Tibial artery (tissue), 4 donors: Measurements from ENCODE around the gene URB2.

ENCODE experiments used
- DNase-seq, 2 donors: peaks; one replicate each; pipeline ENCODE4 v3.0.0-alpha.2; 2019
- H3K27ac ChIP-seq, 2 donors: fragments of 200-600 bp; sonication (generic) in 1 of 2; 1 replicate in 1 of 2; 2 replicates in 1 of 2; pipeline ENCODE4 v1.5.1; 2018 to 2019; ENCODE audit warnings: mild to moderate bottlenecking in 1 of 2
- H3K27me3 ChIP-seq, 2 donors: fragments of 200-600 bp; sonication (generic) in 1 of 2; one replicate each; pipeline versions ENCODE4 v1.5.1 to v1.6.0; 2016 to 2019
- H3K36me3 ChIP-seq, 3 donors: fragments of 200-600 bp; sonication (generic) in 2 of 3; one replicate each; pipeline ENCODE4 v1.5.1; 2016 to 2019; ENCODE audit warnings: mild to moderate bottlenecking in 2 of 3
- H3K4me1 ChIP-seq, 4 donors: fragments of 200-600 bp; sonication (generic) in 2 of 4; 1 replicate in 3 of 4; 2 replicates in 1 of 4; pipeline ENCODE4 v1.5.1; 2016 to 2019
- H3K4me3 ChIP-seq, 2 donors: fragments of 200-600 bp; sonication (generic) in 1 of 2; 1 replicate in 1 of 2; 2 replicates in 1 of 2; pipeline ENCODE4 v1.5.1; 2018 to 2019; ENCODE audit warnings: mild to moderate bottlenecking in 2 of 2
- H3K9me3 ChIP-seq, 3 donors: fragments of 200-600 bp; sonication (generic) in 1 of 3; one replicate each; pipeline ENCODE4 v1.5.1; 2016 to 2019
- intact Hi-C: fragments of 100-400 bp; cut with DNase I; formaldehyde crosslinking; loops from one replicate; pipeline ENCODE4 v1.15.0; 2023; ENCODE audit warnings: low total_unique reads
- TF ChIP-seq, protein P1 (sequence below), 2 experiments: fragments of 200-600 bp in 1 of 2; fragments of 450-650 bp in 1 of 2; IDR thresholded peaks; one replicate each; pipeline ENCODE4 v1.5.1; 2017 to 2019; ENCODE audit warnings: antibody characterized with exemption in 2 of 2, mild to moderate bottlenecking in 1 of 2, moderate library complexity in 1 of 2

The URB2 gene

DNA sequence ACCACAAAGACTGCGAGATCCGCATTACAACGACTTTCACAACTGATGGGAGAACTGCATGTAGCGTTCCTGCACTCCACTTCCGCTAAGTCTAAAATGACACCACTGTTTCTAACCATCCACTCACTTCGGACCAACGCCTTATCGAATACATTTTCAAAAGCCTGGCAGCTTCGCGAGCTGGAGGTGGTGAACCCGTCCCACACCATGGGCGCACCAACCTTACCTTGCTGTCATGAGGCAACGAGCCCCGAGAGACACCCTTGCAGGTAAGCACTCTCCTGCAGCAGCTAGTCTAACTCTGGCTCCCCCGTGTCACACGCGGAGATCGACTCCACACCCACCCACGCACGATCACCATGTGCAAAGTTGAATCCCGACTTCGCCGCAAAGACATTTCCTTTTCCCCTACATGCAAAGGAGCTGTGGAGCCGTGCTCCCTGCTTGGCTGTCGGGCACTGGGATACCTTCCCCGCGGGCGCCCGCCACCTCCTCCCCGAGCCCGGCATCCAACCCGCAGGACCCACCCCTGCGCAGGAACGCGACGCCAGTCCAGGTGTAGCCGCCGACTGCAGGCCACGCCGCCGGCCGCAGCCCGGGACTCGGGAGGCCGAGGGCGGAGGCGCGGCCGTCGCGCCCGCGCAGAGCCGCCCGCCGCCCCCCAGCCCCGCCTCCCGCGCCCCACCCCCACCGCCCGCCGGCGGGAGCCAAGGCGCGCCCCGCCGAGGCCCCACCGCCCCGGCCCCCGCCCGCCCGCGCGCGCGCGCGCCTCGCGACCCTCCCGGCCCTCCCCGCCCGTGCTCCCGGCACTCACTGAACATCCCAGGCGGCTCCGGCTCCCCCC is 754 bp upstream of the URB2 start:
- TF ChIP-seq, protein P1, sequence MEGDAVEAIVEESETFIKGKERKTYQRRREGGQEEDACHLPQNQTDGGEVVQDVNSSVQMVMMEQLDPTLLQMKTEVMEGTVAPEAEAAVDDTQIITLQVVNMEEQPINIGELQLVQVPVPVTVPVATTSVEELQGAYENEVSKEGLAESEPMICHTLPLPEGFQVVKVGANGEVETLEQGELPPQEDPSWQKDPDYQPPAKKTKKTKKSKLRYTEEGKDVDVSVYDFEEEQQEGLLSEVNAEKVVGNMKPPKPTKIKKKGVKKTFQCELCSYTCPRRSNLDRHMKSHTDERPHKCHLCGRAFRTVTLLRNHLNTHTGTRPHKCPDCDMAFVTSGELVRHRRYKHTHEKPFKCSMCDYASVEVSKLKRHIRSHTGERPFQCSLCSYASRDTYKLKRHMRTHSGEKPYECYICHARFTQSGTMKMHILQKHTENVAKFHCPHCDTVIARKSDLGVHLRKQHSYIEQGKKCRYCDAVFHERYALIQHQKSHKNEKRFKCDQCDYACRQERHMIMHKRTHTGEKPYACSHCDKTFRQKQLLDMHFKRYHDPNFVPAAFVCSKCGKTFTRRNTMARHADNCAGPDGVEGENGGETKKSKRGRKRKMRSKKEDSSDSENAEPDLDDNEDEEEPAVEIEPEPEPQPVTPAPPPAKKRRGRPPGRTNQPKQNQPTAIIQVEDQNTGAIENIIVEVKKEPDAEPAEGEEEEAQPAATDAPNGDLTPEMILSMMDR (IDR thresholded peaks at IDR 0.05), result no peak
- H3K4me1 ChIP-seq, result peaks cover 0 to 61% (median 35%) of the 10 kb centered on the region in 4 donors

DNA sequence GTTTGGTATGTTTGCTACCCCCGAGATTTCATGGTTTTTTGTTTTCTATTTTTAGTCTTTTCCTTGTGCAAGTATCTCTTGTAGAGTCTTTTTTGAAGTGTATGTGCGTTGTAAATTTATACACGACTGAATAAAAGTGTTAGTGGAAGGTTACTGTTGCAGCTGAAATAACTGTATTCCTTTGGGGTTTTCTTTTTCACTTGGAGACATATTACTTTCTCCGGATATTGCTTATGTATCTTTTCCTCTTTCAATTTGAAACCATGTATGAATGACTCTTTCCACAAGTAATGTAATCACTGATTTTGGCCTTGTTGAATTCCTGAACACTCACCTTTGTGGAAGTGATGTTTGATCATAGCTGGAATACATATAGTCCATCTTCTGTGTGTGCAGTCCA is 956 bp downstream of the URB2 start:
- Histone ChIP-seq H3K9me3 (no peaks in the 10 kb centered on the region), H3K4me3 (peak overlapping the region; percentile 73 to 77), H3K36me3 (no peaks in the 10 kb centered on the region), H3K27me3 (no peaks in the 10 kb centered on the region), H3K4me1 (peaks cover 0 to 44% (median 30%) of the 10 kb centered on the region in 4 donors), H3K27ac (peak overlapping the region; percentile 78 to 91)
- intact Hi-C loops, result loop anchor here (1.0 kb wide), 1 partner anchor 67 kb away; no protein-coding TSS in a partner anchor
- TF ChIP-seq, protein P1 (IDR thresholded peaks at IDR 0.05), result no peak
- DNase-seq, result no peak

More for the DNA sequence above, 754 bp upstream of the URB2 start:
- H3K27ac ChIP-seq, result peak overlapping the region; percentile 78 to 91
- H3K9me3 ChIP-seq, result no peaks in the 10 kb centered on the region
- intact Hi-C loops, result no loop called here
- H3K27me3 ChIP-seq, result no peaks in the 10 kb centered on the region
- no peaks in the 10 kb centered on the region for H3K36me3 ChIP-seq
- peak; percentile 32 to 73 for DNase-seq
- peak overlapping the region; percentile 73 to 77 for H3K4me3 ChIP-seq

DNA sequence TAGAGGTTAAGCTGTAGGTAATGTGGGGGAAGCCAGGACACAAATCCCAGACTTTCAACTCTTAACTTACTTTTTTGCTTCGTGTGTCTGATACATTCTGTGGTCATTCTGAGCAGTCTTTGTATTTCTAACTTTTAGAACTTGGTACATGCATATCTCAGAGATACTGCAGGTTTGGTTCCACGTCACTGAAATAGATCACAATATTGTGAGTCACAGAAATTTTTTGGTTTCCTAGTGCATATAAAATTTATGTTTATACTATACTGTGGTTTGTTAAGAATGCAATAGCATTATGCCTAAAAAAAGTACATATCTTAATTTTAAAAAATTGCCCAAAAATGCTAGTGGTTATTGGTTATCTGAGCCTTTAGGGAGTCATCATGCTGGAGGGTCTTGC is 3.2 kb downstream of the URB2 start:
- Histone ChIP-seq H3K4me1 (peaks cover 0 to 21% (median 13%) of the 10 kb centered on the region in 4 donors), H3K27me3 (no peaks in the 10 kb centered on the region), H3K4me3 (no peak overlapping the region), H3K36me3 (peaks cover 0 to 6% (median 3%) of the 10 kb centered on the region in 3 donors), H3K9me3 (no peaks in the 10 kb centered on the region), H3K27ac (no peak overlapping the region)
- TF ChIP-seq, protein P1 (IDR thresholded peaks at IDR 0.05), result no peak
- DNase-seq, result no peak
- intact Hi-C loops, result no loop called here

DNA sequence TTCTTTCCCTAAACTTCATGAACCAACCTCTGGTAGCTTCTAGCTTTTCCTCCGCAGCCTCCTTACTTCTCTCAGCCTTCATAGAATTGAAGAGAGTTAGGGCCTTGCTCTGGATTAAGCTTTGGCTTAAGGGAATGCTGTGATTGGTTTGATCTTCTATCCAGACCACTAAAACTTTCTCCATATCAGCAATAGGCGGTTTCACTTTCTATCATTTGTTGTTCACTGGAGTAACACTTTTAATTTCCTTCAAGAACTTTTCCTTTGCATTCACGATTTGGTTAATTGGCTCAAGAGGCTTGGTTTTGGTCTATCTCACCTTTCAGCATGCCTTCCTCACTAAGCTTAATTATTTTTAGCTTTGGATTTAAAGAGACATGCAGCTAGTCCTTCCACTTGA is 5.1 kb downstream of the URB2 start:
- Histone ChIP-seq H3K4me3 (no peak overlapping the region), H3K4me1 (peaks cover 0 to 15% (median 7%) of the 10 kb centered on the region in 4 donors), H3K27ac (no peak overlapping the region), H3K9me3 (no peaks in the 10 kb centered on the region), H3K27me3 (no peaks in the 10 kb centered on the region), H3K36me3 (peaks cover 13 to 24% (median 21%) of the 10 kb centered on the region in 3 donors)
- DNase-seq, result no peak
- TF ChIP-seq, protein P1 (IDR thresholded peaks at IDR 0.05), result no peak
- intact Hi-C loops, result no loop called here

DNA sequence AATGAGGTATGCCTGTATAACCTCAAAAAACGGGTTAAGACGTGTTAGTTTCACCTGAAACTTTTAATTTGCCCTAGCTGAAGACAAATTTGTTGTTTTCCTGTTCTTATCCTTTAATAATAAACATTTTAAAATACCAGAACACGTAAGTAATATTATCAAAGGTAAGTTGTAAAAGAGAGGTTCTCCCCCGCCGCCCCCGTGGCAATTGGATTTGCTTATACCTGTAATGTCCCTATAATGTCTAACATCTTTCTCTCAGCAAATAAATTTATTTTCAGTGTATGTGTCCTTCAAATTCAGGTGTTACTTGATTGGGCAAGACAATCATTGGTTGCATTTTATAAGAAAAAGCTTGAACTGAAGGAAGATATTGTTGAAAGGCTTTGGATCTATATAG is 5.9 kb downstream of the URB2 start:
- no peak for DNase-seq

More for the DNA sequence above, 5.9 kb downstream of the URB2 start:
- intact Hi-C loops, result no loop called here
- no peak overlapping the region for H3K27ac ChIP-seq
- H3K36me3 ChIP-seq, result peaks cover 19 to 33% (median 29%) of the 10 kb centered on the region in 3 donors
- H3K9me3 ChIP-seq, result no peaks in the 10 kb centered on the region
- no peaks in the 10 kb centered on the region for H3K27me3 ChIP-seq
- TF ChIP-seq, protein P1 (IDR thresholded peaks at IDR 0.05), result no peak
- peaks cover 0 to 9% (median 3%) of the 10 kb centered on the region in 4 donors for H3K4me1 ChIP-seq
- no peak overlapping the region for H3K4me3 ChIP-seq
